HepG2 (cell line): ENCODE measurements around the gene PDZD2.

Experiments
- YEATS2 ChIP-seq: sonication (generic); formaldehyde crosslinking; IDR thresholded peaks from 2 replicates; pipeline ENCODE4 v1.4.0; 2020; ENCODE audit warnings: missing genetic modification reagents, borderline replicate concordance
- ZNF609 ChIP-seq: sonication (generic); formaldehyde crosslinking; IDR thresholded peaks from 2 replicates; pipeline ENCODE4 v1.4.0; 2020; ENCODE audit warnings: mild to moderate bottlenecking, missing genetic modification reagents, borderline replicate concordance

- TF ChIP-seq YEATS2 (CRISPR knock-in tag) = no peak
- no peak for TF ChIP-seq ZNF609 (CRISPR knock-in tag)
These were observed 16.6 kb downstream of the PDZD2 start for GRCh38 chr5:31655491-31655890.
